DLD1 (cell line): ENCODE results near the gene RBM10.

Experiments
- in situ Hi-C: cut with HindIII; loops from 2 replicates; pipeline ENCODE4 v1.10.0; 2017; ENCODE audit warnings: low sequenced_read_pairs

Gene RBM10

GRCh38 chrX:47233333-47234113, 88.5 kb downstream of the RBM10 start:
- in situ Hi-C loops = no loop called here

GRCh38 chrX:47234583-47234982, 89.6 kb downstream of the RBM10 start:
- in situ Hi-C loops = no loop called here

- in situ Hi-C loops = no loop called here
These were observed 90.7 kb downstream of the RBM10 start for GRCh38 chrX:47235691-47236103.
